K562 (cell line): ENCODE measurements around the gene SDF4. TPM values are rescaled to one million over a fixed set of nuclear protein-coding genes. Genes with fewer than 3 reads are reported as not detected.

Experiments used
- ATAC-seq: fragments of 200-7000 bp; cut with Tn5 transposase; 3 replicates; pipeline ENCODE4 v1.9.1; 2020; ENCODE audit warnings: moderate library complexity
- BruUV-seq: library from RNA; stranded (reverse); fragments of 400-500 nt; replicated peaks from 2 replicates; lab custom pipeline; 2021; lab: Mats Ljungman, UMichigan
- CTCF ChIA-PET: fragments of 300-600 bp; formaldehyde crosslinking; extraction: SDS; loops from one replicate; lab custom pipeline; 2021; ENCODE audit warnings: low intra/inter-chr PET ratio; lab: Yijun Ruan, JAX
- POLR2A ChIA-PET: fragments of 300-600, 350-650 bp; sonication (Branson Sonifier 250); formaldehyde crosslinking; extraction: SDS; loops from one replicate; lab custom pipeline; 2021; ENCODE audit warnings: antibody characterized with exemption, inconsistent platforms; lab: Yijun Ruan, JAX
- DNase-seq, 4 experiments: peaks; one replicate each; pipeline versions ENCODE4 v3.0.0 to v3.0.0-alpha.2; 2011 to 2018; ENCODE audit warnings: low spot score in 3 of 4, mixed read lengths in 3 of 4; ENCODE audit errors: extremely low read depth in 1 of 4
- FAIRE-seq: peaks from 2 replicates; lab custom pipeline; 2011; peaks lifted over from hg19 to GRCh38; lab: Jason Lieb, UNC
- H2AFZ ChIP-seq: 2 replicates; pipeline ENCODE4 v1.6.0; 2011; ENCODE audit warnings: low read depth, low read length, control low read depth, inconsistent platforms
- H3K27ac ChIP-seq: fragments of 200-600 bp; 3 replicates; pipeline ENCODE4 v1.8.0; 2011; ENCODE audit warnings: low read depth, mild to moderate bottlenecking, control low read depth, inconsistent platforms, low read length, moderate library complexity, mixed read lengths; ENCODE audit errors: extremely low read depth
- H3K27me3 ChIP-seq, 2 experiments: fragments of 300-600 bp in 1 of 2; 2 replicates in 1 of 2; 3 replicates in 1 of 2; pipeline versions ENCODE4 v1.6.0 to v1.8.0; 2011; ENCODE audit warnings: inconsistent platforms in 2 of 2, low read length in 2 of 2, mild to moderate bottlenecking in 1 of 2, mixed read lengths in 1 of 2, moderate library complexity in 1 of 2; ENCODE audit not compliant: control insufficient read depth in 2 of 2, insufficient read depth in 2 of 2
- H3K36me3 ChIP-seq: fragments of 300-600 bp; 3 replicates; pipeline ENCODE4 v1.8.0; 2011; ENCODE audit warnings: mild to moderate bottlenecking, low read length, inconsistent platforms; ENCODE audit not compliant: control insufficient read depth, insufficient read depth
- H3K4me1 ChIP-seq, 2 experiments: fragments of 200-600 bp in 1 of 2; replicated peaks in 1 of 2; 2 replicates in 1 of 2; 3 replicates in 1 of 2; pipeline versions ENCODE4 v1.5.1 to v1.8.0; 2011; ENCODE audit warnings: inconsistent platforms in 2 of 2, low read length in 2 of 2, mild to moderate bottlenecking in 1 of 2, mixed read lengths in 1 of 2, moderate library complexity in 1 of 2; ENCODE audit not compliant: control insufficient read depth in 2 of 2, insufficient read depth in 2 of 2
- H3K4me2 ChIP-seq: 2 replicates; pipeline ENCODE4 v1.6.1; 2011; ENCODE audit warnings: low read length, control low read depth, inconsistent platforms, mixed read lengths; ENCODE audit not compliant: insufficient read depth
- H3K4me3 ChIP-seq: fragments of 200-600 bp; sonication (generic), shearing (Covaris generic); 2 replicates; pipeline ENCODE4 v1.5.1; 2016; ENCODE audit warnings: control low read depth, inconsistent platforms
- H3K79me2 ChIP-seq: fragments of 200-600 bp; 3 replicates; pipeline ENCODE4 v1.8.0; 2011; ENCODE audit warnings: low read length, inconsistent platforms; ENCODE audit not compliant: control insufficient read depth, insufficient read depth
- H3K9ac ChIP-seq, 2 experiments: 2 replicates each; pipeline versions ENCODE4 v1.6.0 to v1.6.1; 2011; ENCODE audit warnings: low read depth in 2 of 2, low read length in 2 of 2, control low read depth in 1 of 2, inconsistent platforms in 1 of 2, mild to moderate bottlenecking in 1 of 2, mixed read lengths in 1 of 2; ENCODE audit not compliant: insufficient read depth in 1 of 2
- H3K9me1 ChIP-seq: one replicate; pipeline ENCODE4 v1.6.0; 2011; ENCODE audit warnings: inconsistent platforms, mild to moderate bottlenecking, low read length, moderate library complexity; ENCODE audit not compliant: control insufficient read depth, insufficient read depth
- H3K9me3 ChIP-seq: replicated peaks from 2 replicates; pipeline ENCODE4 v1.5.1; 2011; ENCODE audit warnings: low read depth, low read length, inconsistent platforms; ENCODE audit not compliant: control insufficient read depth, insufficient read depth
- H4K20me1 ChIP-seq: replicated peaks from 2 replicates; pipeline ENCODE4 v1.6.1; 2011; ENCODE audit warnings: low read length, inconsistent platforms, mixed read lengths; ENCODE audit not compliant: control insufficient read depth, insufficient read depth
- ARHGAP35 ChIP-seq: fragments of 450-650 bp; IDR thresholded peaks from 2 replicates; pipeline ENCODE4 v1.6.1; 2018; ENCODE audit not compliant: partially characterized antibody
- CTBP1 ChIP-seq: fragments of 450-650 bp; IDR thresholded peaks from 2 replicates; pipeline ENCODE4 v1.6.1; 2016; ENCODE audit warnings: borderline replicate concordance
- ELF1 ChIP-seq: fragments of 200-800 bp; sonication (Bioruptor generic); IDR thresholded peaks from 2 replicates; pipeline ENCODE4 v1.6.1; 2016; ENCODE audit warnings: missing genetic modification characterization, missing compliant biosample characterization
- HNRNPK ChIP-seq: fragments of 200-400 bp; formaldehyde crosslinking; IDR thresholded peaks from one replicate; pipeline ENCODE4 v1.6.1; 2018; ENCODE audit warnings: mild to moderate bottlenecking, low read depth, low read length; ENCODE audit not compliant: poor library complexity, severe bottlenecking
- POLR2A ChIP-seq: fragments of 450-650 bp; conservative IDR thresholded peaks from 2 replicates; pipeline ENCODE4 v1.6.1; 2016
- SMARCA5 ChIP-seq: fragments of 450-650 bp; IDR thresholded peaks from 2 replicates; pipeline ENCODE4 v1.6.1; 2016
- SREBF1 ChIP-seq: fragments of 150-350 bp; IDR thresholded peaks from 2 replicates; pipeline ENCODE4 v1.6.1; 2014; ENCODE audit warnings: antibody characterized with exemption, low read depth, low read length, borderline replicate concordance
- ZNF408 ChIP-seq: fragments of 250-450 bp; sonication (Bioruptor Pico); IDR thresholded peaks from 2 replicates; pipeline ENCODE4 v1.4.0; 2020; ENCODE audit warnings: low read depth, mild to moderate bottlenecking, moderate library complexity
- ZNF561 ChIP-seq: fragments of 450-650 bp; formaldehyde crosslinking; conservative IDR thresholded peaks from 2 replicates; pipeline ENCODE4 v1.4.0; 2020; ENCODE audit warnings: mild to moderate bottlenecking, moderate library complexity
- WGBS: fragments of 100-300 bp; shearing (Covaris generic); methylation state at CpG from one replicate; pipeline ENCODE4 v1.1.6; 2016; ENCODE audit warnings: low coverage, mixed read lengths; ENCODE audit not compliant: insufficient coverage; ENCODE audit errors: missing lambda C conversion rate; 5-methylcytosine and 5-hydroxymethylcytosine counted together
- in situ Hi-C: fragments of 300-500 bp; cut with MboI; formaldehyde crosslinking; loops from 4 replicates; pipeline ENCODE4 v1.15.0; 2018; ENCODE audit warnings: inconsistent platforms, mixed read lengths
- intact Hi-C: fragments of 100-400 bp; cut with micrococcal nuclease; formaldehyde crosslinking; loops from 2 replicates; pipeline ENCODE4 v1.14.2; 2022
- polyA plus RNA-seq, 8 experiments: library from polyadenylated mRNA; depleted of rRNA in 4 of 8; stranded (reverse) in 5 of 8; unstranded in 3 of 8; fragments of >200 nt; fragmentation: Nextera tagmentation in 2 of 8; fragmentation: Illumina TruSeq in 1 of 8; extraction: Ambion mirVana in 2 of 8; extraction: Trizol in 1 of 8; gene quantifications; 2 replicates each; pipeline versions ENCODE4 v1.2.1 to v1.2.3, GENCODE V29; 2011 to 2014; ENCODE audit warnings: inconsistent platforms in 1 of 8, missing spikeins in 1 of 8
- total RNA-seq, 7 experiments: library from RNA; depleted of rRNA in 6 of 7; stranded (reverse); fragments of >200 nt in 6 of 7; fragmentation: Illumina TruSeq in 2 of 7; extraction: Trizol in 2 of 7; gene quantifications; 2 replicates each; pipeline versions ENCODE4 v1.2.1 to v1.2.3, GENCODE V29; 2011 to 2021; ENCODE audit warnings: low replicate concordance in 1 of 7
- TF ChIP-seq, protein P1 (sequence below), 2 experiments: fragments of 450-650 bp in 1 of 2; sonication (generic) in 1 of 2; formaldehyde crosslinking in 1 of 2; IDR thresholded peaks in 1 of 2; conservative IDR thresholded peaks in 1 of 2; 2 replicates each; pipeline versions ENCODE4 v1.6.1 to v1.8.1; 2016 to 2023; ENCODE audit warnings: mild to moderate bottlenecking in 2 of 2, moderate library complexity in 2 of 2, inconsistent platforms in 1 of 2, missing genetic modification reagents in 1 of 2
- TF ChIP-seq, protein P2 (sequence below): sonication (generic); formaldehyde crosslinking; IDR thresholded peaks from 2 replicates; pipeline ENCODE4 v1.8.0; 2022; ENCODE audit warnings: mild to moderate bottlenecking, missing genetic modification reagents, borderline replicate concordance
- TF ChIP-seq, protein P3 (sequence below): fragments of 250-450 bp; sonication (Bioruptor Pico); IDR thresholded peaks from 2 replicates; pipeline ENCODE4 v1.8.0; 2021; ENCODE audit warnings: mild to moderate bottlenecking, moderate library complexity
- TF ChIP-seq, protein P4 (sequence below): fragments of 250-450 bp; sonication (Bioruptor Pico); IDR thresholded peaks from 2 replicates; pipeline ENCODE4 v1.9.0; 2021; ENCODE audit warnings: mild to moderate bottlenecking, inconsistent platforms

The SDF4 gene
- total and polyA plus RNA-seq, 9 of the 15 experiments (the other 6 are each of a cell fraction or from before 2014, with no cell fraction given), result 0.35 to 160 (median 65.2) TPM

DNA sequence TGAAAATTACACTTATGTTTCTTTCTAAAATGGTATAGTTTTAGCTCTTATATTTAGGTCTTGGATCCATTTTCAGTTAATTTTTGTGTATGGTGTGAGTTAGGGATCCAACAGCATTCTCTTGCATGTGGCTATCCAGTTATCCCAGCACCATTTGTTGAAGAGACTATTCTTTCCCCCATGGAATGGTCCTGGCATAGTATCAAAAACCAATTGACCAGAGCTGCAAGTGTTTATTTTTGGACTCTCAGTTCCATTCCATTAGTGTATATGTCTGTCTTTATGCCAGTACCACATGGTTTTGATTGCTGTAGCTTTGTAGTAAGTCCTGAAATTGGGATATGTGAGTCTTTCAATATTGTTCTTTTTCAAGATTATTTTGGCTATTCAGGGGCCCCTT, 43.9 kb downstream of the SDF4 start (continued):
- TF ChIP-seq, protein P1, sequence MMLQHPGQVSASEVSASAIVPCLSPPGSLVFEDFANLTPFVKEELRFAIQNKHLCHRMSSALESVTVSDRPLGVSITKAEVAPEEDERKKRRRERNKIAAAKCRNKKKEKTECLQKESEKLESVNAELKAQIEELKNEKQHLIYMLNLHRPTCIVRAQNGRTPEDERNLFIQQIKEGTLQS (IDR thresholded peaks at IDR 0.05), result no peak
- TF ChIP-seq, protein P1 (CRISPR knock-in tag; conservative IDR thresholded peaks at IDR 0.05), result no peak

DNA sequence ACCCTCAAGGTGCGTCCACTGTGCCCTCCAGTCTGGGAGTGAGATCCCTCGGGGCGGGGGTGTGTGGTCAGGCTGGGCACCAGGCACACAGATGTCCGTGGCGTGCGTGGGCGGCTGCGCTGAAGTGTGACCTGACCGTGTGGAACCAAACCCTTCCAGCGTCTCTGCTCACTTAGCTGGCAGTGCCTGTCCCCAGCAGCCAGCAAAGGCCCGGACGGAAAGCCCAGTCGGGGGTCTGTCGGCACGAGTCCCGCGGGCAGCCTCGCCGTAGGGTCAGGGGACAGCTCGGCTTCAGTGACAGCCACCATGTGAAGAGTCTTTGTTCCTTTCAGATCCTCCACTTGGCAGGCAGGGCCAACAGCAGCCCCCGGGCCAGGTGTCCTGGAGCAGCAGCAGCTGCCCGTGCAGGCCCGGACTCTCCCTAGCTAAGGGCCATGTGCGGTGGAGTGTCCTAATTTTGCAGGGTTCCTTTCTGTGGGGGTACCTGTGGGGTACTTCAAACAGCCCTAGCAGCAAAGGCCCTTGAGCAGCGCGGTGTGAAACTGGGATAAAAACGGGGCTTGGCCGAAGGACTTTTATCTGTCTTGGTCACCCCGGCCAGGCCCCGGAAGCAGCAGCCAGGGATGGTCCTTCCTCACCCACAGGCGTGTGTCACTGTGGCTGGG, 46.6 kb downstream of the SDF4 start:
- Histone ChIP-seq H3K4me3 (no peak overlapping the region), H3K4me2 (peak overlapping the region; percentile 54), H3K27me3 (peaks cover 0 to 6% of the 10 kb centered on the region in 2 experiments; a peak in 3 of 5 replicates), H3K79me2 (no peaks in the 10 kb centered on the region), H3K9me3 (no peaks in the 10 kb centered on the region), H4K20me1 (no peaks in the 10 kb centered on the region), H3K4me1 (peaks cover 10 to 52% of the 10 kb centered on the region in 2 experiments), H3K27ac (peak overlapping the region; percentile 50; the same call in 2 of the 3 replicates), H2AFZ (peak overlapping the region; percentile 92), H3K9ac (peak overlapping the region; percentile 45 to 84; a peak in 3 of 4 replicates), H3K36me3 (no peaks in the 10 kb centered on the region), H3K9me1 (no peaks in the 10 kb centered on the region)
- ChIA-PET POLR2A (interaction anchor here (0.6 kb wide), 1 partner anchor 1039 kb away, joined by 4 read pairs; no protein-coding TSS in a partner anchor), CTCF (no interaction called here)
- FAIRE-seq, result peak; percentile 94
- peak; percentile 71 to 88 (median 78) for DNase-seq
- intact Hi-C loops, result no loop called here
- in situ Hi-C loops, result no loop called here
- WGBS, result 48% methylated on average over 26 of the region's 31 CpGs
- BruUV-seq, result no TSS peak
- peak; percentile 95 for ATAC-seq
- TF ChIP-seq HNRNPK (no peak), POLR2A (0 out of 2 replicates have a peak, but pooled peaks have one; percentile 41), CTBP1 (peak; percentile 42), SMARCA5 (no peak), ARHGAP35 (no peak), ZNF408 (no peak), ELF1 (tag) (0 out of 2 replicates have a peak, but pooled peaks have one; percentile 35), SREBF1 (no peak), ZNF561 (no peak)
- TF ChIP-seq, protein P2, sequence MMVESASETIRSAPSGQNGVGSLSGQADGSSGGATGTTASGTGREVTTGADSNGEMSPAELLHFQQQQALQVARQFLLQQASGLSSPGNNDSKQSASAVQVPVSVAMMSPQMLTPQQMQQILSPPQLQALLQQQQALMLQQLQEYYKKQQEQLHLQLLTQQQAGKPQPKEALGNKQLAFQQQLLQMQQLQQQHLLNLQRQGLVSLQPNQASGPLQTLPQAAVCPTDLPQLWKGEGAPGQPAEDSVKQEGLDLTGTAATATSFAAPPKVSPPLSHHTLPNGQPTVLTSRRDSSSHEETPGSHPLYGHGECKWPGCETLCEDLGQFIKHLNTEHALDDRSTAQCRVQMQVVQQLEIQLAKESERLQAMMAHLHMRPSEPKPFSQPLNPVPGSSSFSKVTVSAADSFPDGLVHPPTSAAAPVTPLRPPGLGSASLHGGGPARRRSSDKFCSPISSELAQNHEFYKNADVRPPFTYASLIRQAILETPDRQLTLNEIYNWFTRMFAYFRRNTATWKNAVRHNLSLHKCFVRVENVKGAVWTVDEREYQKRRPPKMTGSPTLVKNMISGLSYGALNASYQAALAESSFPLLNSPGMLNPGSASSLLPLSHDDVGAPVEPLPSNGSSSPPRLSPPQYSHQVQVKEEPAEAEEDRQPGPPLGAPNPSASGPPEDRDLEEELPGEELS (CRISPR knock-in tag), result no peak
- TF ChIP-seq, protein P3, sequence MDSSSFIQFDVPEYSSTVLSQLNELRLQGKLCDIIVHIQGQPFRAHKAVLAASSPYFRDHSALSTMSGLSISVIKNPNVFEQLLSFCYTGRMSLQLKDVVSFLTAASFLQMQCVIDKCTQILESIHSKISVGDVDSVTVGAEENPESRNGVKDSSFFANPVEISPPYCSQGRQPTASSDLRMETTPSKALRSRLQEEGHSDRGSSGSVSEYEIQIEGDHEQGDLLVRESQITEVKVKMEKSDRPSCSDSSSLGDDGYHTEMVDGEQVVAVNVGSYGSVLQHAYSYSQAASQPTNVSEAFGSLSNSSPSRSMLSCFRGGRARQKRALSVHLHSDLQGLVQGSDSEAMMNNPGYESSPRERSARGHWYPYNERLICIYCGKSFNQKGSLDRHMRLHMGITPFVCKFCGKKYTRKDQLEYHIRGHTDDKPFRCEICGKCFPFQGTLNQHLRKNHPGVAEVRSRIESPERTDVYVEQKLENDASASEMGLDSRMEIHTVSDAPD (CRISPR knock-in tag), result no peak
- TF ChIP-seq, protein P4, sequence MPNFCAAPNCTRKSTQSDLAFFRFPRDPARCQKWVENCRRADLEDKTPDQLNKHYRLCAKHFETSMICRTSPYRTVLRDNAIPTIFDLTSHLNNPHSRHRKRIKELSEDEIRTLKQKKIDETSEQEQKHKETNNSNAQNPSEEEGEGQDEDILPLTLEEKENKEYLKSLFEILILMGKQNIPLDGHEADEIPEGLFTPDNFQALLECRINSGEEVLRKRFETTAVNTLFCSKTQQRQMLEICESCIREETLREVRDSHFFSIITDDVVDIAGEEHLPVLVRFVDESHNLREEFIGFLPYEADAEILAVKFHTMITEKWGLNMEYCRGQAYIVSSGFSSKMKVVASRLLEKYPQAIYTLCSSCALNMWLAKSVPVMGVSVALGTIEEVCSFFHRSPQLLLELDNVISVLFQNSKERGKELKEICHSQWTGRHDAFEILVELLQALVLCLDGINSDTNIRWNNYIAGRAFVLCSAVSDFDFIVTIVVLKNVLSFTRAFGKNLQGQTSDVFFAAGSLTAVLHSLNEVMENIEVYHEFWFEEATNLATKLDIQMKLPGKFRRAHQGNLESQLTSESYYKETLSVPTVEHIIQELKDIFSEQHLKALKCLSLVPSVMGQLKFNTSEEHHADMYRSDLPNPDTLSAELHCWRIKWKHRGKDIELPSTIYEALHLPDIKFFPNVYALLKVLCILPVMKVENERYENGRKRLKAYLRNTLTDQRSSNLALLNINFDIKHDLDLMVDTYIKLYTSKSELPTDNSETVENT (CRISPR knock-in tag), result 0 out of 2 replicates have a peak, but pooled peaks have one; percentile 7
